HepG2 (cell line): ENCODE data around the gene NPFFR1. TPM values are rescaled to one million over a fixed set of nuclear protein-coding genes. Genes with fewer than 3 reads are reported as not detected.

Experiments
- ATAC-seq: fragments of 200-7000 bp; cut with Tn5 transposase; 3 replicates; pipeline ENCODE4 v1.9.1; 2020; ENCODE audit warnings: mild to moderate bottlenecking, moderate library complexity
- BruUV-seq: library from RNA; stranded (reverse); fragments of 400-500 nt; replicated peaks from 2 replicates; lab custom pipeline; 2021; lab: Mats Ljungman, UMichigan
- CTCF ChIA-PET: fragments of 300-600 bp; formaldehyde crosslinking; extraction: SDS; loops from one replicate; lab custom pipeline; 2021; ENCODE audit warnings: low total read pairs, inconsistent platforms, low intra/inter-chr PET ratio; lab: Yijun Ruan, JAX
- POLR2A ChIA-PET: fragments of 350-600 bp; sonication (Branson Sonifier 250); formaldehyde crosslinking; loops from one replicate; lab custom pipeline; 2020; ENCODE audit warnings: antibody characterized with exemption, inconsistent platforms; lab: Yijun Ruan, JAX
- DNase-seq: peaks from one replicate; pipeline ENCODE4 v3.0.0-alpha.2; 2015; ENCODE audit warnings: low spot score
- FAIRE-seq: peaks from 3 replicates; lab custom pipeline; 2011; peaks lifted over from hg19 to GRCh38; lab: Jason Lieb, UNC
- H2AFZ ChIP-seq: one replicate; pipeline ENCODE4 v1.6.1; 2011; ENCODE audit warnings: low read length, inconsistent platforms
- H3K27ac ChIP-seq: fragments of 300-600 bp; 3 replicates; pipeline ENCODE4 v1.8.0; 2011; ENCODE audit warnings: mixed run types, mild to moderate bottlenecking, mixed read lengths, low read length, inconsistent platforms; ENCODE audit not compliant: insufficient read depth; ENCODE audit errors: extremely low read length
- H3K27me3 ChIP-seq, 2 experiments: fragments of 200-600 bp in 1 of 2; 2 replicates in 1 of 2; 3 replicates in 1 of 2; pipeline versions ENCODE4 v1.6.0 to v1.8.0; 2011; ENCODE audit warnings: low read length in 2 of 2, mild to moderate bottlenecking in 2 of 2, moderate library complexity in 2 of 2, inconsistent platforms in 1 of 2; ENCODE audit not compliant: insufficient read depth in 2 of 2, control insufficient read depth in 1 of 2
- H3K36me3 ChIP-seq, 2 experiments: fragments of 200-600 bp in 1 of 2; replicated peaks in 1 of 2; 2 replicates in 1 of 2; 3 replicates in 1 of 2; pipeline versions ENCODE4 v1.5.1 to v1.8.0; 2011; ENCODE audit warnings: low read length in 2 of 2, inconsistent platforms in 1 of 2; ENCODE audit not compliant: insufficient read depth in 2 of 2, control insufficient read depth in 1 of 2
- H3K4me1 ChIP-seq: 2 replicates; pipeline ENCODE4 v1.5.1; 2012; ENCODE audit warnings: low read length, inconsistent platforms; ENCODE audit not compliant: insufficient read depth
- H3K4me2 ChIP-seq: 2 replicates; pipeline ENCODE4 v1.6.0; 2011; ENCODE audit warnings: low read depth, low read length, inconsistent platforms
- H3K4me3 ChIP-seq, 3 experiments: fragments of 200-600 bp in 1 of 3; sonication (generic), shearing (Covaris generic) in 1 of 3; replicated peaks in 1 of 3; 2 replicates each; pipeline ENCODE4 v1.5.1; 2011 to 2016; ENCODE audit warnings: low read length in 3 of 3, inconsistent platforms in 2 of 3, low read depth in 2 of 3, mild to moderate bottlenecking in 2 of 3, control low read depth in 1 of 3, mixed read lengths in 1 of 3; ENCODE audit not compliant: insufficient read depth in 1 of 3
- H3K79me2 ChIP-seq: one replicate; pipeline ENCODE4 v1.6.1; 2011; ENCODE audit warnings: low read length, inconsistent platforms; ENCODE audit not compliant: insufficient read depth
- H3K9ac ChIP-seq: 2 replicates; pipeline ENCODE4 v1.6.0; 2011; ENCODE audit warnings: mild to moderate bottlenecking, low read depth, low read length, inconsistent platforms; ENCODE audit not compliant: insufficient read depth
- H3K9me3 ChIP-seq: 2 replicates; pipeline ENCODE4 v1.5.1; 2012; ENCODE audit warnings: mild to moderate bottlenecking, low read length
- H4K20me1 ChIP-seq: 2 replicates; pipeline ENCODE4 v1.6.0; 2011; ENCODE audit warnings: inconsistent platforms, mild to moderate bottlenecking, low read length, moderate library complexity; ENCODE audit not compliant: insufficient read depth
- BCL6 ChIP-seq: IDR thresholded peaks from 2 replicates; pipeline ENCODE4 v1.6.1; 2016; ENCODE audit warnings: missing genetic modification reagents, missing compliant biosample characterization
- CEBPB ChIP-seq: IDR thresholded peaks from 2 replicates; pipeline ENCODE4 v1.6.1; 2011; ENCODE audit warnings: low read depth, low read length, improper control_type of control experiment, borderline replicate concordance
- GZF1 ChIP-seq: sonication (generic); formaldehyde crosslinking; IDR thresholded peaks from 2 replicates; pipeline ENCODE4 v1.5.1; 2020; ENCODE audit warnings: mild to moderate bottlenecking, missing genetic modification reagents
- TBX3 ChIP-seq: fragments of 450-650 bp; IDR thresholded peaks from 2 replicates; pipeline ENCODE4 v1.6.1; 2017; ENCODE audit warnings: antibody characterized with exemption, mild to moderate bottlenecking, inconsistent platforms, borderline replicate concordance
- ZNF101 ChIP-seq: sonication (generic); formaldehyde crosslinking; IDR thresholded peaks from 2 replicates; pipeline ENCODE4 v1.4.0; 2020; ENCODE audit warnings: mild to moderate bottlenecking, low read depth, missing genetic modification reagents, borderline replicate concordance
- ZNF205 ChIP-seq: IDR thresholded peaks from 2 replicates; pipeline ENCODE4 v1.6.1; 2018; ENCODE audit warnings: missing biosample characterization, missing genetic modification reagents
- ZNF251 ChIP-seq: sonication (generic); formaldehyde crosslinking; IDR thresholded peaks from 2 replicates; pipeline ENCODE4 v1.9.0; 2021; ENCODE audit warnings: mild to moderate bottlenecking, missing genetic modification reagents
- ZNF337 ChIP-seq: sonication (generic); formaldehyde crosslinking; IDR thresholded peaks from 2 replicates; pipeline ENCODE4 v1.5.1; 2020; ENCODE audit warnings: missing genetic modification reagents, low read depth, mild to moderate bottlenecking, borderline replicate concordance
- ZNF709 ChIP-seq: sonication (generic); formaldehyde crosslinking; IDR thresholded peaks from 2 replicates; pipeline ENCODE4 v1.5.0; 2020; ENCODE audit warnings: mild to moderate bottlenecking, missing genetic modification reagents
- WGBS: methylation state at CpG from one replicate; pipeline ENCODE4 v1.1.6; 2017; ENCODE audit warnings: low lambda C conversion rate; 5-methylcytosine and 5-hydroxymethylcytosine counted together
- in situ Hi-C: cut with HindIII; loops from 2 replicates; pipeline ENCODE4 v1.10.0; 2017; ENCODE audit warnings: low pct_unique_long_range_greater_than_20kb; ENCODE audit not compliant: extremely low pct_ligation_motif_present
- intact Hi-C: fragments of 100-400 bp; cut with micrococcal nuclease; formaldehyde crosslinking; loops from one replicate; pipeline ENCODE4 v1.10.0; 2022; ENCODE audit not compliant: unreplicated experiment
- polyA plus RNA-seq, 8 experiments: library from polyadenylated mRNA; depleted of rRNA in 3 of 8; stranded (reverse) in 7 of 8; unstranded in 1 of 8; fragments of >200 nt; fragmentation: Illumina TruSeq in 4 of 8; extraction: Trizol in 4 of 8; gene quantifications; 2 replicates each; pipeline versions ENCODE4 v1.2.1 to v1.2.3, GENCODE V29; 2011 to 2016; ENCODE audit warnings: low read depth in 4 of 8, missing spikeins in 1 of 8, mixed read lengths in 1 of 8; ENCODE audit not compliant: insufficient read depth in 1 of 8
- total RNA-seq, 5 experiments: library from RNA; depleted of rRNA; stranded (reverse); fragments of >200 nt; fragmentation: Illumina TruSeq; extraction: Trizol; gene quantifications; 2 replicates each; pipeline ENCODE4 v1.2.3, GENCODE V29; 2016; ENCODE audit warnings: low read depth in 1 of 5
- TF ChIP-seq, protein P1 (sequence below): sonication (generic); formaldehyde crosslinking; IDR thresholded peaks from 2 replicates; pipeline ENCODE4 v1.8.1; 2023; ENCODE audit warnings: mild to moderate bottlenecking, inconsistent platforms, moderate library complexity, missing genetic modification reagents, borderline replicate concordance

Gene NPFFR1
- total and polyA plus RNA-seq, 2 of the 13 experiments (the other 11 are each of a cell fraction or from before 2014, with no cell fraction given) = under 0.01 TPM; not detected in 1

DNA sequence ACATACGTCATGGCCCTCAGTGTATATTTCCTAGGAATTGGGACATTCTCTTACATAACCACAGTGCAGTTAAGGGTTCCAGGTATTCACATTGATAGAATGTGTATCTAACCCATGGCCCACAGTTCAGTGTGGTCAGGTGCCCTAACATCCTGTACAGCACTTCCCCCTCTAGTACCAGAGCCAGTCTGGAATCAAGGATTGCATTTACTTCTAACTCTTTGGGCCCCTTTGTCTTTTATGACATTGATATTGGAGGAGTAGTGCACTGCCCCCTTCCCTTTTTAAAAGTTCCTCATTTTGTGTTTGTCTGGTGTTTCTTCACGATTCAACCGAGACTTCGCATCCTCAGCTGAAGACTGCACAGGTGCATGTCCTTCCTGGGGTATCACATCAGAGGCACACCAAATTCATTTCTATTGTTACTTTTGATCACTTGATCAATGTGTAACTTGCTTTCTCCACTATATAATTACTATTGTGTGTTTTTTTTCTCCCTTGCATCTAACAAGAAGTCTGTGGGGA is 22.4 kb upstream of the NPFFR1 start:
- intact Hi-C loops = no loop called here

DNA sequence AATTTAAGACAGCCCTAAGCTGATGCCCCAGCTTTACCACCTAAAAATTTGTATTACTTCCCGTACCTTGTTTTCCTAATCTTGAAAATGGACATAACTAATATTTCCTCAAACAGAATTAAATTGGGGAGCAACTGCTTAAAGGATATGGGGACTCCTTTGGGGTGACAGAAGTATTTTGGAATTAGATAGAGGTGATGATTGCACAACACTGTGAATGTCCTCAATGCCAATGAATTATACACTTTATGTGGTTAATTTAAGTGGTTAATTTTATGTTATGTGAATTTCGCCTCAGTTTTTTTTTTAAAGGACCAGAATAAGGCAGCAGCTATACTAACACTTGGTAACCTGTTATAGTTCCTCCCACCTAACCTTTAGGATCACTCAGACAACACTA is 19.9 kb upstream of the NPFFR1 start:
- TF ChIP-seq CEBPB = peak; percentile 31; the same call in 1 of the 2 replicates
- no peak for TF ChIP-seq ZNF709
- TF ChIP-seq ZNF337 (CRISPR knock-in tag) = no peak
- no peak for TF ChIP-seq GZF1
- TF ChIP-seq, protein P1, sequence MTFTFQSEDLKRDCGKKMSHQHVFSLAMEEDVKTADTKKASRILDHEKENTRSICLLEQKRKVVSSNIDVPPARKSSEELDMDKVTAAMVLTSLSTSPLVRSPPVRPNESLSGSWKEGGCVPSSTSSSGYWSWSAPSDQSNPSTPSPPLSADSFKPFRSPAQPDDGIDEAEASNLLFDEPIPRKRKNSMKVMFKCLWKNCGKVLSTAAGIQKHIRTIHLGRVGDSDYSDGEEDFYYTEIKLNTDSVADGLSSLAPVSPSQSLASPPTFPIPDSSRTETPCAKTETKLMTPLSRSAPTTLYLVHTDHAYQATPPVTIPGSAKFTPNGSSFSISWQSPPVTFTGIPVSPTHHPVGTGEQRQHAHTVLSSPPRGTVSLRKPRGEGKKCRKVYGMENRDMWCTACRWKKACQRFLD = no peak
- Histone ChIP-seq H3K4me3 (no peak overlapping the region), H3K9ac (no peak overlapping the region), H3K79me2 (no peaks in the 10 kb centered on the region), H3K4me2 (no peak overlapping the region), H3K27ac (no peak overlapping the region), H2AFZ (no peak overlapping the region), H4K20me1 (no peaks in the 10 kb centered on the region), H3K27me3 (no peaks in the 10 kb centered on the region; a peak in 1 of 5 replicates), H3K4me1 (no peaks in the 10 kb centered on the region), H3K36me3 (peaks cover 11 to 42% of the 10 kb centered on the region in 2 experiments), H3K9me3 (no peaks in the 10 kb centered on the region)
- no peak for FAIRE-seq
- intact Hi-C loops = no loop called here
- BruUV-seq = no TSS peak
- CTCF ChIA-PET = no interaction called here
- DNase-seq = no peak
- ATAC-seq = no peak
- POLR2A ChIA-PET = no interaction called here
- in situ Hi-C loops = no loop called here
- WGBS = 98% methylated on average over 2 of the region's 2 CpGs

More for the DNA sequence above, 22.4 kb upstream of the NPFFR1 start:
- Histone ChIP-seq H3K4me3 (no peak overlapping the region), H3K9ac (no peak overlapping the region), H3K4me2 (no peak overlapping the region), H3K9me3 (no peaks in the 10 kb centered on the region), H2AFZ (no peak overlapping the region), H3K27me3 (no peaks in the 10 kb centered on the region; a peak in 1 of 5 replicates), H3K4me1 (no peaks in the 10 kb centered on the region), H3K27ac (no peak overlapping the region), H3K79me2 (no peaks in the 10 kb centered on the region), H4K20me1 (no peaks in the 10 kb centered on the region), H3K36me3 (peaks cover 5 to 42% of the 10 kb centered on the region in 2 experiments)
- no TSS peak for BruUV-seq
- ATAC-seq = no peak
- in situ Hi-C loops = no loop called here
- TF ChIP-seq ZNF251 (CRISPR knock-in tag) (no peak), ZNF205 (CRISPR knock-in tag) (no peak), ZNF101 (CRISPR knock-in tag) (no peak), TBX3 (no peak), BCL6 (CRISPR knock-in tag) (no peak)
- FAIRE-seq = no peak
- no peak for DNase-seq
- 98% methylated on average over 4 of the region's 4 CpGs for WGBS
- ChIA-PET CTCF (no interaction called here), POLR2A (no interaction called here)
